A673 (cell line): ENCODE results near the gene GLUD1.
"Not testable (repeated sequence)": the region's sequence is repeated elsewhere in the genome, so short reads cannot be mapped to it uniquely, and the experiment has no call there.

Source experiments
- CTCF ChIP-seq: fragments of 300-800, 200-600 bp; sonication (generic); conservative IDR thresholded peaks from 2 replicates; pipeline ENCODE4 v1.5.1; 2017; ENCODE audit warnings: low read depth, mild to moderate bottlenecking, antibody characterized with exemption, low read length, moderate library complexity, mixed read lengths
- EZH2 ChIP-seq: fragments of 200-600 bp; sonication (generic); IDR thresholded peaks from 2 replicates; pipeline ENCODE4 v1.6.1; 2017; ENCODE audit warnings: borderline replicate concordance, low read depth, mild to moderate bottlenecking, mixed read lengths, antibody characterized with exemption, low read length; ENCODE audit not compliant: poor library complexity, severe bottlenecking

DNA sequence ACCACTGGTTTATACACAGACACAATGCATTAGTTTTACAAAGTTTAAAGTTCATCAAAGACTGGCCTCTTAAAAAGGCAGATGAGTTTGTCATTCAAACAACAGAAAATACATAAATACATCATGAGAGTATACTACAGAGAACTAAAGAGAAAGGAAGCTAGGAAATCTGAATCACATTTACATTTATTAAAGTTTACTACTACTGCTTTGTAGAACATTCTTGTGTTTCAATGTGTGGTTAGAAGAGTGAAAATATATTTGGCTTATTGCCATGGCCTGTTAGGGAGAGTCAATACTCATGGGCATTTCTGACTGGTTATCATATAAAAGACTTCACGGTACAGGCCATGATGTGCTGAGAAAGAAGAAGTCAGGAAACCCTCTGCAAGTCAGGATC, 87.5 kb downstream of the GLUD1 start:
- not testable (repeated sequence) for TF ChIP-seq CTCF, EZH2
